ENCODE data around the gene FSIP1. TPM values are rescaled to one million over a fixed set of nuclear protein-coding genes. Genes with fewer than 3 reads are reported as not detected.

The FSIP1 gene
- total RNA-seq, 5 donors from 2014 or later (not counting 1 experiment from before 2014, with no cell fraction given): 0.30 to 1.0 (median 0.43) TPM

DNA sequence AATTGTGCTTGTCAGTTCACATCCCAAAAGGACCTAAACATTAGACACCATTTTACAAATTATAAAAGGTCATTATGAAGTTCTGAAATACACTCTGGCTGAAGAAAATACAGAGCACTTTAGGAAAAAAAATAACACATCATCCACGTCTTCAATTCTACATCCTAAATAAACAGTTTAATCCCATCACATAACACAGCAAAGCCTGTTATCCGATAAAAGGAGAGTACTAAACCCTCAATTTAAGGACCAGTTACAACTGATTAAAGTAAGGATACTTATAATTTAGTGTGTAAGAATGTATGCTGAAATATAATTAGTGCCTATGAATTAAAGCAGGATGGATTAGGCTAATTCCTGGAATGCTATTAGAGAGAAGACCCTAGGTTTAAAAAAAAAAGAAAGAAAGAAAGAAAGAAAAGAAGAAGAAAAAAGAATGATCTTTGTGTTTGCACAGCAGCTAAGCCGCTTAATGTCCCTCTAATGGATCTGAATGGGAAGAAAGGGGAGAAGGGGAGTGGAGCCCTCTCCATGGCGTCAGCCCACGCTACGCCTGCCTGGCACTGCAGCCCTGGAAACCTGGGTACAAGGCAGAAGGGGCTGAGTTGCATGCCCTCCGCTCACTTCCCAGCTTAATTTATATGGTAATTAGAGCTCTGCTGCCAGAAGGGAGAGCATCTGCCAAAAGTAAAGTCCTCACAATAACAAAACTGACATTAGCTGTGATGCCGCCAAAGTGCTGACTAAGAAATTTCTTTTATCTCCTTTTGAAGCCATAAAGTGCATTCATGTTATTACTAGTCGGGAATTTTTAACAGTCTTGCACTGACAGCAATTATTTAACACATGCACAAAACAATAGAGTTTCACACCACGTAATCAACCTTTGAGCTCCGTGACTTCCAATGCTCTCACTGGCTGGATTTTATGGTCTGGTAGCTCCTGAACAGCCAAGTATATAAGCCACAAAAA is 90.0 kb downstream of the FSIP1 start:
- H3K27ac ChIP-seq (ENCODE audit: low read length): no peak overlapping the region
- Mint-ChIP-seq H3K27me3 (peaks cover 0 to 2% of the 10 kb centered on the region in 2 donors), H3K9me3 (no peaks in the 10 kb centered on the region), H3K4me3 (no peak overlapping the region), H3K4me1 (peaks cover 0 to 8% (median 2%) of the 10 kb centered on the region in 3 donors), H3K36me3 (no peaks in the 10 kb centered on the region), H3K27ac (no peak overlapping the region)
- DNase-seq (no peak), ATAC-seq (replicated peaks in 1 of 4) (no peak)
- H3K36me3 ChIP-seq (ENCODE audit: control insufficient read depth in 2 of 2, extremely low read depth in 1 of 2, insufficient read depth in 1 of 2, low read length in 1 of 2): no peaks in the 10 kb centered on the region
- POLR2A ChIA-PET: interaction anchor here in 1 of 2 donors (0.7 kb wide), 1 partner anchor 469 kb away, joined by 4 read pairs; no protein-coding TSS in a partner anchor
- peaks cover 0 to 3% of the 10 kb centered on the region in 2 experiments for H3K27me3 ChIP-seq (replicated peaks in 1 of 2; ENCODE audit: control insufficient read depth in 2 of 2, extremely low read depth in 1 of 2, insufficient read depth in 2 of 2, low read length in 1 of 2)
- 57% methylated on average over 7 of the region's 11 CpGs for WGBS (ENCODE audit: insufficient coverage)
- no peaks in the 10 kb centered on the region for H3K9me3 ChIP-seq
- CTCF ChIA-PET: no interaction called here
- H3K4me3 ChIP-seq (ENCODE audit: control insufficient read depth in 1 of 2, extremely low read depth in 1 of 2, low read length in 1 of 2): no peak overlapping the region
- H3K4me1 ChIP-seq (ENCODE audit: control insufficient read depth in 1 of 2, extremely low read depth in 1 of 2, insufficient read depth in 2 of 2, low read length in 2 of 2): no peaks in the 10 kb centered on the region

DNA sequence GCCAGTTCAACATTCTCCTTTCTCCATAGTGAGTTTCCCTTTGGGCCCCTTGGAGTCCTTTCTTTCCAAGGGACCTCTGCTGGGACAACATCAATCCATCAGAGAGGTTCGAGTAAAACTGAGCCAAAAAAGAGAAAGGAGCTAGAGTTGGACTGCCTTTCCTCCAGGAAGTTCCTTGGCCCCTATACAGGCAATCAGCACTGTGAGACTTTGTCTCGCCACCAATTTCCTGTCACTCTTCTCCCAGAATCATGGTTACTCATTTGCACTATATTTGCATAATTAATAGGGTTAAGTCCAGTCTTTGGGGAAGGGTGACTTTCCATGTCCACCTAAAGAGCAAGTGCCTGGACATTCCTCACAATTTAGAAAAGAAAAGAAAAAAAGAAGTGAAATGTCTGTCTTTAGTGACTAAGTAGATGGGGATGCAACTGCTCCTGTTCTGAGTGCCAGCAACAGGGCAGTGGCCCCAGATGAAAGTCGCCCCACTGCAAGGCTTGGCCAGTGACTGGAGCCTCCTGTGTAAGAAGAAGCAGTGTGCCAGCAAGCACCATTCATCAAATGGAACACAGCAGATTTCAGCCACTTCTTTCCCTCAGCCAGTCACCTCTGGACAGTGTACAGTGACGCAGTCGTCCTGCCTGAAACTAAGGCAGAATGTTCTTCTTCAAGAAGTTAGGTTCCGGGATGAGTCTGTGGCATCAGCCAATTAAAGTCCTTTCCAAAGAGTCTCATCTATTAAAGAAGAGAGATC is 91.6 kb downstream of the FSIP1 start:
- H3K9me3 Mint-ChIP-seq: no peaks in the 10 kb centered on the region
- H3K4me1 ChIP-seq (ENCODE audit: control insufficient read depth in 1 of 2, extremely low read depth in 1 of 2, insufficient read depth in 2 of 2, low read length in 2 of 2): no peaks in the 10 kb centered on the region
- no peak overlapping the region for H3K27ac ChIP-seq (ENCODE audit: low read length)
- no peak overlapping the region for H3K4me3 ChIP-seq (ENCODE audit: control insufficient read depth in 1 of 2, extremely low read depth in 1 of 2, low read length in 1 of 2)
- peaks cover 0 to 9% (median 2%) of the 10 kb centered on the region in 3 donors for H3K4me1 Mint-ChIP-seq
- no peak overlapping the region for H3K27ac Mint-ChIP-seq
- peaks cover 0 to 2% of the 10 kb centered on the region in 2 donors for H3K27me3 Mint-ChIP-seq
- H3K36me3 Mint-ChIP-seq: no peaks in the 10 kb centered on the region
- no peak overlapping the region for H3K4me3 Mint-ChIP-seq
- H3K9me3 ChIP-seq: no peaks in the 10 kb centered on the region
- peaks cover 0 to 3% of the 10 kb centered on the region in 2 experiments for H3K27me3 ChIP-seq (replicated peaks in 1 of 2; ENCODE audit: control insufficient read depth in 2 of 2, extremely low read depth in 1 of 2, insufficient read depth in 2 of 2, low read length in 1 of 2)
- WGBS (ENCODE audit: insufficient coverage): 78% methylated on average over 4 of the region's 6 CpGs
- H3K36me3 ChIP-seq (ENCODE audit: control insufficient read depth in 2 of 2, extremely low read depth in 1 of 2, insufficient read depth in 1 of 2, low read length in 1 of 2): no peaks in the 10 kb centered on the region
- ChIA-PET CTCF (interaction anchor here in 1 of 2 donors (1.5 kb wide), 1 partner anchor 66 kb away, joined by 6 read pairs; no protein-coding TSS in a partner anchor), POLR2A (no interaction called here)
- ATAC-seq (replicated peaks in 1 of 4) (no peak), DNase-seq (no peak)

DNA sequence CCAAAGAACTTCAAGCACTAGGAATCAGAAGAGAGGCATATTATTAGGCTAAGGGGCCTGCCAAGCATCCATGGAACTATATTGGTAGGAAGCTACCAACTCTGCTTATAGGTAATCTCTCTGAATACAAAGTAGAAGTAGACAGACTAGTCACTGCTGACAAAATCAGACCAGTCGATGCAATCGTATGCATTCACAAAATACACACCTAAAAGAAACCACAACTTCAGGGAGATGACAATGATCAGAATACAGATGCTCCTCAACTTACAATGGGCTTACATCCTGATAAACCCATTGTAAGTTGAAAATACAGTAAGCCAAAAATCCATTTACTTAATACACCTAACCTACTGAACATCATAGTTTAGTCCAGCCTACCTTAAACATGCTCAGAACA is 94.7 kb downstream of the FSIP1 start:
- Mint-ChIP-seq H3K4me1 (peaks cover 0 to 16% (median 8%) of the 10 kb centered on the region in 3 donors), H3K27me3 (peaks cover 0 to 2% of the 10 kb centered on the region in 2 donors), H3K9me3 (no peaks in the 10 kb centered on the region), H3K4me3 (no peak overlapping the region), H3K27ac (no peak overlapping the region), H3K36me3 (no peaks in the 10 kb centered on the region)
- no peak for DNase-seq
- Histone ChIP-seq H3K4me1 (ENCODE audit: control insufficient read depth in 1 of 2, extremely low read depth in 1 of 2, insufficient read depth in 2 of 2, low read length in 2 of 2) (no peaks in the 10 kb centered on the region), H3K27me3 (replicated peaks in 1 of 2; ENCODE audit: control insufficient read depth in 2 of 2, extremely low read depth in 1 of 2, insufficient read depth in 2 of 2, low read length in 1 of 2) (peaks cover 0 to 3% of the 10 kb centered on the region in 2 experiments), H3K9me3 (no peaks in the 10 kb centered on the region), H3K27ac (ENCODE audit: low read length) (no peak overlapping the region), H3K4me3 (ENCODE audit: control insufficient read depth in 1 of 2, extremely low read depth in 1 of 2, low read length in 1 of 2) (no peak overlapping the region), H3K36me3 (ENCODE audit: control insufficient read depth in 2 of 2, extremely low read depth in 1 of 2, insufficient read depth in 1 of 2, low read length in 1 of 2) (no peaks in the 10 kb centered on the region)
- ChIA-PET POLR2A (no interaction called here), CTCF (interaction anchor here in 1 of 2 donors (2.8 kb wide), 1 partner anchor 69 kb away, joined by 33 read pairs; no protein-coding TSS in a partner anchor)
- WGBS (ENCODE audit: insufficient coverage): 83% methylated on average over 2 of the region's 2 CpGs
- no peak for ATAC-seq (replicated peaks in 1 of 4)

DNA sequence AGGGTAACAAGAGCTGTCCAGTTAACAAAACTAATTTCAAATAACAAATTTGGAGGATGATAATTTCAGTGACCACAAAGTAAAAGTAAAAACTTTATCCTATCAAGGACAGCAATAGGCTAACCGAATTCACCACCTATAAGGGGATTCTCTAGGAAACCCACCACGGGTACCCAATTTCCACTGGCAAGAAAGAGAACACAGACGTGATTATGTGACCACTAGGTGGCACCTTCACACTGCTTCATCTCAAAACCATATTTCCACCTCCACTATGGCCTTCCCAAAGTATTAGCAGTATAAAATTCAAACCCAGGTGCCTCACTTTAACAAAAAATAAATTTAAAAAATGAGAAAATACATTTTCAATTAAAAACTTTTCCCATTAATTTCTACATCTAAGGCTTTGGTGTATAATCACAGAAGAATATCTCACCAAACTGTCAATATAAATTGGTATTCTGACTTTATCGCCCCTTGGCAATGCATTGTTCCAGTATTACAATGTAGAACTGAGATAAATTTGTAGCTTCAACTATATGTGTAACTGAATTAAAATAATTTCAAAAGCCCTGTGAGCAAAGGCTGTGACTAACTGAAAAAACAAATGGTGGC is 96.5 kb downstream of the FSIP1 start:
- Histone ChIP-seq H3K27me3 (replicated peaks in 1 of 2; ENCODE audit: control insufficient read depth in 2 of 2, extremely low read depth in 1 of 2, insufficient read depth in 2 of 2, low read length in 1 of 2) (no peaks in the 10 kb centered on the region), H3K9me3 (no peaks in the 10 kb centered on the region), H3K4me3 (ENCODE audit: control insufficient read depth in 1 of 2, extremely low read depth in 1 of 2, low read length in 1 of 2) (no peak overlapping the region), H3K4me1 (ENCODE audit: control insufficient read depth in 1 of 2, extremely low read depth in 1 of 2, insufficient read depth in 2 of 2, low read length in 2 of 2) (no peaks in the 10 kb centered on the region), H3K27ac (ENCODE audit: low read length) (no peak overlapping the region), H3K36me3 (ENCODE audit: control insufficient read depth in 2 of 2, extremely low read depth in 1 of 2, insufficient read depth in 1 of 2, low read length in 1 of 2) (no peaks in the 10 kb centered on the region)
- peaks cover 0 to 21% (median 8%) of the 10 kb centered on the region in 3 donors for H3K4me1 Mint-ChIP-seq
- H3K27me3 Mint-ChIP-seq: no peaks in the 10 kb centered on the region
- DNase-seq (peak in 19 of 35 experiments; percentile 0 to 71 (median 11)), ATAC-seq (replicated peaks in 1 of 4) (peak in 1 of 4 experiments; percentile 35)
- no peak overlapping the region for H3K27ac Mint-ChIP-seq
- no peaks in the 10 kb centered on the region for H3K36me3 Mint-ChIP-seq
- WGBS (ENCODE audit: insufficient coverage): 0% methylated on average over 3 of the region's 4 CpGs
- ChIA-PET CTCF (interaction anchor here (0.6 to 2.8 kb wide), 10 partner anchors 18 to 978 kb away, joined by 3 to 33 read pairs (median 4); no protein-coding TSS in a partner anchor), POLR2A (no interaction called here)
- no peak overlapping the region for H3K4me3 Mint-ChIP-seq
- H3K9me3 Mint-ChIP-seq: no peaks in the 10 kb centered on the region

DNA sequence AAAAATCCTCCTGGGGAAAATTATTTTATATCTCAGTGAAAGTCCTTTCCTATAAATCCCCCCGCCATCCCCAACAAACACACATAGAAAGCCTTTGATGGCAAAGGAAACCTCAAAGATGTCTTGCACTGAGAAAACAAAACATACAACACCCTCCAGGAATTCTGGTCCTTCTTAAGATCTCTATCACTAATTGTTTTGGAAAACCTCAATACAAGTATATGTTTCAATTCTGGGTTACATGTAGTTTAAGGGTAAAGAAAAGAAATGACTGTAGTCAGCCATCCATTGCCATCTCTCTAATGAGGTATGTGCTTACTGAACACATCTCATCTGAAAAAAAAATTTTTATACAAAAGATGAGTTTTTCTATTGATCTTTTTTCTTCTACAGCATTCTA is 97.3 kb downstream of the FSIP1 start:
- Mint-ChIP-seq H3K36me3 (no peaks in the 10 kb centered on the region), H3K4me3 (no peak overlapping the region), H3K9me3 (no peaks in the 10 kb centered on the region), H3K27ac (no peak overlapping the region), H3K27me3 (no peaks in the 10 kb centered on the region), H3K4me1 (peaks cover 0 to 16% (median 7%) of the 10 kb centered on the region in 3 donors)
- ATAC-seq (replicated peaks in 1 of 4): no peak
- POLR2A ChIA-PET: no interaction called here
- Histone ChIP-seq H3K27ac (ENCODE audit: low read length) (no peak overlapping the region), H3K4me1 (ENCODE audit: control insufficient read depth in 1 of 2, extremely low read depth in 1 of 2, insufficient read depth in 2 of 2, low read length in 2 of 2) (no peaks in the 10 kb centered on the region), H3K4me3 (ENCODE audit: control insufficient read depth in 1 of 2, extremely low read depth in 1 of 2, low read length in 1 of 2) (no peak overlapping the region), H3K36me3 (ENCODE audit: control insufficient read depth in 2 of 2, extremely low read depth in 1 of 2, insufficient read depth in 1 of 2, low read length in 1 of 2) (no peaks in the 10 kb centered on the region), H3K27me3 (replicated peaks in 1 of 2; ENCODE audit: control insufficient read depth in 2 of 2, extremely low read depth in 1 of 2, insufficient read depth in 2 of 2, low read length in 1 of 2) (no peaks in the 10 kb centered on the region), H3K9me3 (no peaks in the 10 kb centered on the region)
- no CpG with 5 or more reads among the region's 1 CpG for WGBS (ENCODE audit: insufficient coverage)
- no peak for DNase-seq
- CTCF ChIA-PET: interaction anchor here (0.8 to 2.8 kb wide), 4 partner anchors 17 to 72 kb away, joined by 4 to 33 read pairs (median 6); no protein-coding TSS in a partner anchor

DNA sequence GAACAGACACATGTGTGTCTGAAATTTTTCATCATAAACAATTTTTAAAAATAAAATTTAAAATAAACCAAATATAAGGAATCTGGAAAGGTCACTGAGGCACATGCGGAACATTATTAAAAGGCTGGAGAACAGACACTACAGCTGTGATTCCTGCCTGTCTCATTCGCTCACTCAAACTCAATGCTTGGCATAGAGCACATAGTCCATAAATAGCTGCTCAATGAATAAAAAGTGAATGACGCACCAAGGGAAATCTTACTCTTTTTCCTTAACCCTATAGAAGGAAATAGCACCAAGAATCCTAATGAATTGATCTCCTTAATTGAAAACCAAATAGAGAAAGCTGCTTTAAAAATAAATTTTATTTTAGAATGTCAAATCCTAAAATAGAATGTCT is 98.4 kb downstream of the FSIP1 start:
- Histone ChIP-seq H3K4me3 (ENCODE audit: control insufficient read depth in 1 of 2, extremely low read depth in 1 of 2, low read length in 1 of 2) (no peak overlapping the region), H3K27ac (ENCODE audit: low read length) (no peak overlapping the region), H3K4me1 (ENCODE audit: control insufficient read depth in 1 of 2, extremely low read depth in 1 of 2, insufficient read depth in 2 of 2, low read length in 2 of 2) (no peaks in the 10 kb centered on the region), H3K27me3 (replicated peaks in 1 of 2; ENCODE audit: control insufficient read depth in 2 of 2, extremely low read depth in 1 of 2, insufficient read depth in 2 of 2, low read length in 1 of 2) (no peaks in the 10 kb centered on the region), H3K36me3 (ENCODE audit: control insufficient read depth in 2 of 2, extremely low read depth in 1 of 2, insufficient read depth in 1 of 2, low read length in 1 of 2) (no peaks in the 10 kb centered on the region), H3K9me3 (no peaks in the 10 kb centered on the region)
- CTCF ChIA-PET: interaction anchor here in 1 of 2 donors (1.4 kb wide), 1 partner anchor 73 kb away, joined by 7 read pairs; no protein-coding TSS in a partner anchor
- Mint-ChIP-seq H3K4me1 (peaks cover 0 to 16% (median 7%) of the 10 kb centered on the region in 3 donors), H3K36me3 (no peaks in the 10 kb centered on the region), H3K9me3 (no peaks in the 10 kb centered on the region), H3K27ac (no peak overlapping the region), H3K4me3 (no peak overlapping the region), H3K27me3 (no peaks in the 10 kb centered on the region)
- WGBS (ENCODE audit: insufficient coverage): 50% methylated on average over 2 of the region's 3 CpGs
- no peak for ATAC-seq (replicated peaks in 1 of 4)
- DNase-seq: no peak
- POLR2A ChIA-PET: interaction anchor here in 1 of 2 donors (0.6 kb wide), 2 partner anchors 61 to 143 kb away, joined by 3 to 6 read pairs; no protein-coding TSS in a partner anchor

Data from T-cell (primary cell).